Keratinocyte (primary cell): Measurements from ENCODE around the gene GDPD1. TPM values are rescaled to one million over a fixed set of nuclear protein-coding genes. Genes with fewer than 3 reads are reported as not detected.

Experiments used
- DNase-seq: peaks from one replicate; pipeline ENCODE4 v3.0.0-alpha.2; 2011; ENCODE audit warnings: low read depth, missing footprints, low spot score
- FAIRE-seq: peaks from 2 replicates; lab custom pipeline; 2011; peaks lifted over from hg19 to GRCh38; lab: Jason Lieb, UNC
- H2AFZ ChIP-seq: 2 replicates; pipeline ENCODE4 v1.6.0; 2012; ENCODE audit warnings: low read length, control low read depth, inconsistent platforms; ENCODE audit not compliant: control insufficient read depth
- H3K27ac ChIP-seq: 2 replicates; pipeline ENCODE4 v1.5.1; 2011; ENCODE audit warnings: low read length; ENCODE audit not compliant: control insufficient read depth, insufficient read depth
- H3K27me3 ChIP-seq: 3 replicates; pipeline ENCODE4 v1.6.0; 2011; ENCODE audit warnings: low read length; ENCODE audit not compliant: control insufficient read depth, insufficient read depth; ENCODE audit errors: extremely low read depth
- H3K36me3 ChIP-seq, 2 experiments: 2 replicates in 1 of 2; 3 replicates in 1 of 2; pipeline ENCODE4 v1.5.1; 2011; ENCODE audit warnings: low read length in 2 of 2, mild to moderate bottlenecking in 1 of 2; ENCODE audit not compliant: control insufficient read depth in 2 of 2, insufficient read depth in 2 of 2; ENCODE audit errors: extremely low read depth in 1 of 2
- H3K4me1 ChIP-seq: 3 replicates; pipeline ENCODE4 v1.5.1; 2011; ENCODE audit warnings: low read length; ENCODE audit not compliant: control insufficient read depth, insufficient read depth; ENCODE audit errors: extremely low read depth
- H3K4me2 ChIP-seq: 3 replicates; pipeline ENCODE4 v1.6.0; 2011; ENCODE audit warnings: low read depth, low read length; ENCODE audit not compliant: control insufficient read depth, insufficient read depth; ENCODE audit errors: extremely low read depth
- H3K4me3 ChIP-seq, 3 experiments: fragments of 200-600 bp in 1 of 3; sonication (generic) in 1 of 3; 2 replicates in 2 of 3; 3 replicates in 1 of 3; pipeline ENCODE4 v1.5.1; 2011 to 2016; ENCODE audit warnings: low read length in 3 of 3, mild to moderate bottlenecking in 3 of 3, control low read depth in 2 of 3, inconsistent platforms in 1 of 3, low read depth in 1 of 3, mixed read lengths in 1 of 3, mixed run types in 1 of 3, moderate library complexity in 1 of 3; ENCODE audit not compliant: control insufficient read depth in 2 of 3, insufficient read depth in 2 of 3; ENCODE audit errors: extremely low read depth in 1 of 3
- H3K79me2 ChIP-seq: 2 replicates; pipeline ENCODE4 v1.6.0; 2012; ENCODE audit warnings: low read length; ENCODE audit not compliant: control insufficient read depth, insufficient read depth
- H3K9ac ChIP-seq: 3 replicates; pipeline ENCODE4 v1.6.0; 2011; ENCODE audit warnings: low read length; ENCODE audit not compliant: control insufficient read depth, insufficient read depth; ENCODE audit errors: extremely low read depth
- H3K9me1 ChIP-seq: 3 replicates; pipeline ENCODE4 v1.6.0; 2011; ENCODE audit warnings: low read length; ENCODE audit not compliant: control insufficient read depth, insufficient read depth; ENCODE audit errors: extremely low read depth
- H3K9me3 ChIP-seq: 2 replicates; pipeline ENCODE4 v1.5.1; 2012; ENCODE audit warnings: low read depth, low read length; ENCODE audit not compliant: control insufficient read depth
- H4K20me1 ChIP-seq: 3 replicates; pipeline ENCODE4 v1.6.0; 2011; ENCODE audit warnings: low read length; ENCODE audit not compliant: control insufficient read depth, insufficient read depth; ENCODE audit errors: extremely low read depth
- CTCF ChIP-seq, 3 experiments: IDR thresholded peaks in 1 of 3; conservative IDR thresholded peaks in 1 of 3; optimal IDR thresholded peaks in 1 of 3; 2 replicates in 2 of 3; 3 replicates in 1 of 3; pipeline versions ENCODE3 to v1.5.1; 2011; ENCODE audit warnings: low read length in 3 of 3, mild to moderate bottlenecking in 3 of 3, moderate library complexity in 2 of 3, control low read depth in 1 of 3, inconsistent platforms in 1 of 3; ENCODE audit not compliant: insufficient read depth in 2 of 3; ENCODE audit errors: extremely low read depth in 1 of 3
- EZH2 ChIP-seq: IDR thresholded peaks from one replicate; pipeline ENCODE4 v1.6.1; 2012; ENCODE audit warnings: inconsistent platforms, mild to moderate bottlenecking, low read length, moderate library complexity
- dilution Hi-C: fragments of 300-500 bp; cut with MboI; formaldehyde crosslinking; loops from one replicate; pipeline ENCODE4 v1.7.0; 2020; ENCODE audit warnings: low sequenced_read_pairs; ENCODE audit not compliant: extremely low pct_ligation_motif_present
- polyA plus RNA-seq, 5 experiments: library from polyadenylated mRNA; depleted of rRNA in 3 of 5; stranded (reverse) in 3 of 5; stranded (forward) in 1 of 5; unstranded in 1 of 5; fragments of >200 nt; gene quantifications; 1 replicate in 1 of 5; 2 replicates in 3 of 5; 3 replicates in 1 of 5; pipeline versions ENCODE4 v1.2.1 to v1.2.3, GENCODE V29; 2011 to 2012; ENCODE audit warnings: missing spikeins in 2 of 5, low read depth in 1 of 5, low replicate concordance in 1 of 5

Gene GDPD1
- polyA plus RNA-seq, 1 donor (not counting 4 experiments of a cell fraction or from before 2014, with no cell fraction given): 3.3 TPM

GRCh38 chr17:59181481-59181880, 38.8 kb upstream of the GDPD1 start:
- FAIRE-seq: no peak
- no peaks in the 10 kb centered on the region for H3K4me1 ChIP-seq
- dilution Hi-C loops: no loop called here

GRCh38 chr17:59185997-59186396, 34.3 kb upstream of the GDPD1 start:
- peaks cover 0 to 11% of the 10 kb centered on the region in 2 experiments for H3K36me3 ChIP-seq
- no peak overlapping the region for H3K9ac ChIP-seq
- no peak overlapping the region for H3K27ac ChIP-seq
- no peaks in the 10 kb centered on the region for H3K27me3 ChIP-seq
- no peak for FAIRE-seq
- no peak overlapping the region for H3K4me2 ChIP-seq
- H3K9me3 ChIP-seq: no peaks in the 10 kb centered on the region
- H3K9me1 ChIP-seq: no peaks in the 10 kb centered on the region
- no peaks in the 10 kb centered on the region for H3K79me2 ChIP-seq
- DNase-seq: no peak
- no peaks in the 10 kb centered on the region for H3K4me1 ChIP-seq
- dilution Hi-C loops: no loop called here
- no peak overlapping the region for H2AFZ ChIP-seq
- TF ChIP-seq CTCF (optimal IDR thresholded peaks at IDR 0.05 in 1 of 3, IDR thresholded peaks at IDR 0.05 in 1 of 3, conservative IDR thresholded peaks at IDR 0.05 in 1 of 3; ENCODE audit: extremely low read depth in 1 of 3, insufficient read depth in 2 of 3, low read length in 3 of 3) (no peak), EZH2 (no peak)
- no peaks in the 10 kb centered on the region for H4K20me1 ChIP-seq
- no peak overlapping the region for H3K4me3 ChIP-seq

More at GRCh38 chr17:59181481-59181880, 38.8 kb upstream of the GDPD1 start:
- H3K4me2 ChIP-seq: no peak overlapping the region
- TF ChIP-seq EZH2: no peak
- TF ChIP-seq CTCF (optimal IDR thresholded peaks at IDR 0.05 in 1 of 3, IDR thresholded peaks at IDR 0.05 in 1 of 3, conservative IDR thresholded peaks at IDR 0.05 in 1 of 3; ENCODE audit: extremely low read depth in 1 of 3, insufficient read depth in 2 of 3, low read length in 3 of 3): no peak
- no peaks in the 10 kb centered on the region for H3K9me1 ChIP-seq
- H2AFZ ChIP-seq: no peak overlapping the region
- DNase-seq: no peak
- peaks cover 6% of the 10 kb centered on the region for H3K79me2 ChIP-seq
- no peak overlapping the region for H3K9ac ChIP-seq
- H3K36me3 ChIP-seq: peaks cover 0 to 15% of the 10 kb centered on the region in 2 experiments
- no peaks in the 10 kb centered on the region for H3K27me3 ChIP-seq
- H4K20me1 ChIP-seq: no peaks in the 10 kb centered on the region
- H3K27ac ChIP-seq: no peak overlapping the region
- no peak overlapping the region for H3K4me3 ChIP-seq
- H3K9me3 ChIP-seq: no peaks in the 10 kb centered on the region
